Stimulated activated naive CD4-positive, alpha-beta T cell treated with Interleukin-2 at 50 U/mL for 16 hours (primary cell): ENCODE data around the gene SGO1.

Source experiments
- DNase-seq: peaks from one replicate; lab custom pipeline; 2025; lab: John Stamatoyannopoulos, UW

Gene SGO1

GRCh38 chr3:20154928-20155327 is 31.1 kb downstream of the SGO1 start:
- DNase-seq = no peak

- no peak for DNase-seq
Measured at GRCh38 chr3:20154078-20154477, 31.9 kb downstream of the SGO1 start.

- DNase-seq = no peak
Measured at GRCh38 chr3:20148466-20148865, 37.5 kb downstream of the SGO1 start.

GRCh38 chr3:20147361-20147760 is 38.6 kb downstream of the SGO1 start:
- no peak for DNase-seq

- no peak for DNase-seq
Measured at GRCh38 chr3:20146301-20146700, 39.7 kb downstream of the SGO1 start.

GRCh38 chr3:20145874-20146273 is 40.1 kb downstream of the SGO1 start:
- DNase-seq = no peak

- DNase-seq = no peak
Measured at GRCh38 chr3:20143519-20143918, 42.5 kb downstream of the SGO1 start.

- DNase-seq = no peak
Measured at GRCh38 chr3:20142517-20142916, 43.5 kb downstream of the SGO1 start.

- no peak for DNase-seq
Measured at GRCh38 chr3:20141851-20142250, 44.2 kb downstream of the SGO1 start.

- no peak for DNase-seq
Measured at GRCh38 chr3:20141316-20141715, 44.7 kb downstream of the SGO1 start.

GRCh38 chr3:20140881-20141280 is 45.1 kb downstream of the SGO1 start:
- no peak for DNase-seq

GRCh38 chr3:20137647-20138046 is 48.4 kb downstream of the SGO1 start:
- no peak for DNase-seq

GRCh38 chr3:20136231-20136630 is 49.8 kb downstream of the SGO1 start:
- DNase-seq = no peak

GRCh38 chr3:20130106-20130505 is 55.9 kb downstream of the SGO1 start:
- DNase-seq = no peak

GRCh38 chr3:20128358-20128757 is 57.6 kb downstream of the SGO1 start:
- DNase-seq = no peak

- no peak for DNase-seq
Measured at GRCh38 chr3:20125897-20126296, 60.1 kb downstream of the SGO1 start.

GRCh38 chr3:20125289-20125688 is 60.7 kb downstream of the SGO1 start:
- no peak for DNase-seq

GRCh38 chr3:20123131-20123652 is 62.8 kb downstream of the SGO1 start:
- DNase-seq = no peak

- DNase-seq = no peak
Measured at GRCh38 chr3:20121088-20121487, 64.9 kb downstream of the SGO1 start.
